Left lobe of liver (tissue), 2 donors: ENCODE measurements around the gene ZNF691. TPM values are rescaled to one million over a fixed set of nuclear protein-coding genes. Genes with fewer than 3 reads are reported as not detected.
"Not testable (repeated sequence)": the region's sequence is repeated elsewhere in the genome, so short reads cannot be mapped to it uniquely, and the experiment has no call there.

Experiments
- ATAC-seq: fragments of 200-7000 bp; cut with Tn5 transposase; one replicate; pipeline ENCODE4 v1.9.1; 2020; ENCODE audit warnings: mild to moderate bottlenecking, moderate library complexity
- DNase-seq: peaks from one replicate; pipeline ENCODE4 v3.0.0-alpha.2; 2020; ENCODE audit warnings: low spot score
- total RNA-seq: library from RNA; stranded (reverse); gene quantifications from one replicate; pipeline ENCODE4 v1.2.1, GENCODE V29; 2021
- donor health status: DM: no; HTN: no; CAD: no; lungs with moderate emphysema.
- donor health status: DM: no; HTN: yes; CAD: no.

The ZNF691 gene
- total RNA-seq, 1 donor from 2014 or later: 6.8 TPM

DNA sequence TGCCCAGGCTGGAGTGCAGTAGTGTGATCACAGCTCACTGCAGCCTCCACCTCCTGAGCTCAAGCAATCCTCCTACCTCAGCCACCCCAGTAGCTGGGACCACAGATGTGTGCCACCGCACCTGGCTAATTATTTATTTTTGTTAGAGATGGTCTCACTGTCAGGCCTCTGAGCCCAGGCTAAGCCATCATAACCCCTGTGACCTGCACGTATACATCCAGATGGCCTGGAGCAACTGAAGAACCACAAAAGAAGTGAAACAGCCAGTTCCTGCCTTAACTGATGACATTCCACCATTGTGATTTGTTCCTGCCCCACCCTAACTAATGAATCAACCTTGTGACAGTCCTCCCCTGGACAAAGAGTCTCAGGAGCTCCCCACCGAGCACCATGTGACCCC, 10.1 kb downstream of the ZNF691 start:
- ATAC-seq, DNase-seq: not testable (repeated sequence)

DNA sequence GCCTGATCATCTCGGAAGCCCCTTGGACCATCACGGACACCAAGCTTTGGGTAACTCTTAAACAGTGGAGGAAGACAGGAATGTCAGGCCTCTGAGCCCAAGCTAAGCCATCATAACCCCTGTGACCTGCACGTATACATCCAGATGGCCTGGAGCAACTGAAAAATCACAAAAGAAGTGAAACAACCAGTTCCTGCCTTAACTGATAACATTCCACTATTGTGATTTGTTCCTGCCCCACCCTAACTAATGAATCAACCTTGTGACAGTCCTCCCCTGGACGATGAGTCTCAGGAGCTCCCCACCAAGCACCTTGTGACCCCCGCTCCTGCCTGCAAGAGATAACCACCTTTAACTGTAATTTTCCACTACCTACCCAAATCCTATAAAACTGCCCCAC, 13.0 kb downstream of the ZNF691 start:
- not testable (repeated sequence) for DNase-seq, ATAC-seq

DNA sequence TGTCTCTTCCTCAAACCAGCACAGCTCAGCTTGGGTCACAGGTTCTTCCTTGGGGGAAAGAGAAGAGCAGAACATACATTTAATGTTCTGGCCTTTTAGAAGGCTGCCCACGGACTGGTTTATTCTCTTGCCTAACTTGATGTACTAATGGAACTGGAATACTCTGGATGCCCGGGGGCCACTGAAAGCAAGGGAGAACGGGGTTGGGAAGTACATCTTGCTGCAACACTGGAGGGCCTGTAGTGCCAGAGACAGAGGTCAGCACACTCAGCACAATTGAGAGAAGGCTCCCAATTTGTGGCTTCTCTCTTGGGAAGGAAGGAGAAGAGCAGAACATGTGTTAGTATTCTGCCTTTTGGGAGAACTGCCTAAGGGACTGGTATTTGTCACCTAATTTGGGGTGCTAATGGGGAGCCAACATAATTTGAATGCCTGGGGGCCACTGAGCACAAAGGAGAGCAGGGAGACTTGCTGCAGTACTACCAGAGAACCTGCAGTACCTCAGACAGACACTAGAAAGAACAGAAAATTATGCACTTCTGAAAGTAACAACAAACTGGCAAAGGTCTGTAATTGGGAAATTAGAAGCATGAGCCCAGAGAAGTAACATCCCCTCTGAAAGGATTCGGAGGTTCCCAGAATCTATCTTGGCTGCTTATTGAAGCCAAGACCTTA, 14.1 kb downstream of the ZNF691 start:
- ATAC-seq (no peak), DNase-seq (no peak)

DNA sequence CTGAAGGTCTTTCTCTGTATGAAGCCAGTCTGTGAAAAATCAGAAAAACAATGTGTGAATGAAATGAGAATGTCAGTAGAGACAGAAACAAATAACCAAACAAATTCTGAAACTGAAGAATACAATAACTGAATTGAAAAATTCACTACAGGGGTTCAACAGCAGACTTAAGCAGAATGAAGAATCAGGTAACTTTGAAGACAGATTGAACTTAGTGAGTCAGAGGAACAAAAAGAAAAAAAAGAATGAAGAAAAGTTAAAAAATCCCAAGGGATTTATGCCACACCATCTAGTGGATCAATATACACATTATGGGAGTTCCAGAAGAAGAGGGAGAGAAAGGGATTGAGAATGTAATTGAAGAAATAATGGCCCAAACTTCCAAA, 14.6 kb downstream of the ZNF691 start:
- DNase-seq (no peak), ATAC-seq (no peak)

DNA sequence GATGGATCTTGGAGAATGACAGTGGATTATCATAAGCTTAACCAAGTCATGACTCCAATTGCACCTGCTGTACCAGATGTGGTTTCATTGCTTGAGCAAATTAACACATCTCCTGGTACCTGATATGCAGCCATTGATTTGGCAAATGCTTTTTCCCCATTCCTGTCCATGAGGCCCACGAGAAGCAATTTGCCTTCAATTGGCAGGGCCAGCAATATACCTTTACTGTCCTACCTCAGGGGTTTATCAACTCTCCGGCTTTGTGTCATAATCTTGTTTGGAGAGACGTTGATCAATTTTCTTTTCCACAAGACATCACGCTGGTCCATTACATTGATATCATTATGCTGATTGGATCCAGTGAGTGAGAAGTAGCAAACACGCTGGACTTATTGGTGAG, 20.1 kb downstream of the ZNF691 start:
- ATAC-seq: no peak
- no peak for DNase-seq

DNA sequence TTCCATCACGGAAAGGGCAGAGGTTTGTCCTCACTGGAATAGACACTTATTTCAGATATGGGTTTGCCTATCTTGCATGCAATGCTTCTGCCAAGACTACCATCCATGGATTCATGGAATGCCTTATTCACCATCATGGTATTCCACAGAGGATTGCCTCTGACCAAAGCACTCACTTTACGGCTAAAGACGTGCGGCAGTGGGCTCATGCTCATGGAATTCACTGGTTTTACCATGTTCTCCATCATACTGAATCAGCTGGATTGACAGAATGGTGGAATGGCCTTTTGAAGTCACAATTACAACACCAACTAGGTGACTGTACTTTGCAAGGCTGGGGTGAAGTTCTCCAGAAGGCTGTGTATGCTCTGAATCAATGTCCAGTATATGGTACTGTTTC, 22.1 kb downstream of the ZNF691 start:
- not testable (repeated sequence) for ATAC-seq, DNase-seq

DNA sequence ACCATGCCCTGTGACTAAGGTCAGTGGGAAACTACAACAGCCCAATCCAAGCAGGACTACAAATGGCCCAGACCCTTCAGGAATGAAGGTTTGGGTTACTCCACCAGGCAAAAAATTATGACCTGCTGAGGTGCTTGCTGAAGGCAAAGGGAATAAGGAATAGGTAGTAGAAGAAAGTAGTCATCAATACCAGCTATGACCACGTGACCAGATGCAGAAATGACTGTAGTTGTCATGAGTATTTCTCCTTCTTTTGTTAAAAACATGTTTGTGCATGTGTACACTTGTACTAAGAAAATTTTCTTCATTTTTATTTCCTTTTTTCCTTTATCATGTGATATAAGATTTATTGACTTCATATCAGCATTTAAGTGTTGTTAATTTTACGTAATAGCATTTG, 22.8 kb downstream of the ZNF691 start:
- DNase-seq, ATAC-seq: not testable (repeated sequence)

DNA sequence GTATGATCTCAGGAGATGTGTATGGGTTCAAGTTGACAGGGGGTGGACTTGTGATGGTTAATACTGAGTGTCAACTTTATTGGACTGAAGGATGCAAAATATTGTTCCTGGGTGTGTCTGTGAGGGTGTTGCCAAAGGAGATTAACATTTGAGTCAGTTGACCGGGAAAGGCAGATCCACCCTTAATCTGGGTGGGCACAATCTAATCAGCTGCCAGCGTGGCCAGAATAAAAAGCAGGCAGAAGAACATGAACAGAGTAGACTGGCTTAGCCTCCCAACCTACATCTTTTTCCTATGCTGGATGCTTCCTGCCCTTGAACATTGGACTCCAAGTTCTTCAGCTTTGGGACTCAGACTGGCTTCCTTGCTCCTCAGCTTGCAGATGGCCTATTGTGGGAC, 23.3 kb downstream of the ZNF691 start:
- ATAC-seq, DNase-seq: not testable (repeated sequence)

DNA sequence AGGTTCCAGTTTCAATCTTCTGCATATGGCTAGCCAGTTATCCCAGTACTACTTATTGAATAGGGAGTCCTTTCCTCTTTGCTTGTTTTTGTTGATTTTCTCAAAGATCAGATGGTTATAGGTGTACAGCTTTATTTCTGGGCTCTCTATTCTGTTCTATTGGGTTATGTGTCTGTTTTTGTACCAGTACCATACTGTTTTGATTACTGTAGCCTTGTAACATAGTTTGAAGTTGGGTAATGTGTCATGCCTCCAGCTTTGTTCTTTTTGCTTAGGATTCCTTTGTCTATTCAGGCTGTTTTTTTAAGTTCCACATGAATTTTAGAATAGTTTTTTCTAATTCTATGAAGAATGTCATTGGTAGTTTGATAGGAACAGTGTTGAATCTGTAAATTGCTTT, 26.7 kb downstream of the ZNF691 start:
- ATAC-seq, DNase-seq: not testable (repeated sequence)

DNA sequence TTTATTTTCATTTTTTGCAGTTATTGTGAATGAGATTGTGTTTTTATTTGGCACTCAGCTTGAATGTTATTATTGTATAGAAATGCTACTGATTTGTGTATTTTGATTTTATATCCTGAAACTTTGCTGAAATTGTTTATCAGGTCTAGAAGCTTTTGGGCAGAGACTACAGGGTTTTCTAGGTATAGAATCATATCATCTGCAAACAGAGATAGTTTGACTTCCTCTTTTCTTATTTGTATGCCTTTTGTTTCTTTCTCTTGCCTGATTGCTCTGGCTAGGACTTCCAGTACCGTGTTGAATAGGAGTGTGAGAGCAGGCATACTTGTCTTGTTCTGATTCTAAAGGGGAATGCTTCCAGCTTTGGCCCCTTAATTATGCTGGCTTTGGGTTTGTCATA, 27.3 kb downstream of the ZNF691 start:
- ATAC-seq (no peak), DNase-seq (no peak)

DNA sequence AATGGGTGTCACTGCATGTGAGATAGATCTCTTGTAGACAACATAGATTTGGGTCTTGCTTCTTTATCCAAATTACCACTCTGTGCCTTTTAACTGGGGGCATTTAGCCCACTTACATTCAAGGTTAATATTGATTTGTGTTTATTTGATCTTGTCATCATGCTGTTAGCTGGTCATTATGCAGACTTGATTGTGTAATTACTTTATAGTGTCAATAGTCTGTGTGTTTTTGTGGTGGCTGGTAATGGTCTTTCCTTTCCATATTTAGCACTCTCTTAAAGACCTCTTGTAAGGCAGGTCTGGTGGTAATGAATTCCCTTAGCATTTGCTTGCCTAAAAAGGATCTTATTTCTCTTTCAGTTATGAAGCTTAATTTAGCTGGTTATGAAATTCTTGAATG, 29.6 kb downstream of the ZNF691 start:
- no peak for DNase-seq
- ATAC-seq: peak; percentile 34

DNA sequence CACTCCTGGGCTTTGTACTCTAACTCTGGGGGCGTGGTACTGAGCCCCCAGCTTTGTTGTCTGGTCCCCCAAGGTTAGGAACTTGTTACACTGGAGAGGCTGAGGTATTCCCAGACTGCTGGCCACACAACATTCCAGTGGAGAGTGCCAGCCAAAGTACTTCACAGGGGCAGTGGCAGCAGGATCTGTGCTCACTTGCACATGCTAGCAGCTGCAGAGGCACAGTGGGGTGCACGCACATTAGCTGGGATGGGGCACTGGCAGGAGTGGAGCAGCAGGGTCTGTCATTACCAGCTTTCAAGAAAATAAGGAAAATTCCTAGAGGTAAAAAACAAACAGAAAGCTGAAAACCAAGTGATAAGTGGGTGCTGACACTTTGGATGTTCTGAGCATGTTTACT, 31.0 kb downstream of the ZNF691 start:
- DNase-seq (no peak), ATAC-seq (no peak)

DNA sequence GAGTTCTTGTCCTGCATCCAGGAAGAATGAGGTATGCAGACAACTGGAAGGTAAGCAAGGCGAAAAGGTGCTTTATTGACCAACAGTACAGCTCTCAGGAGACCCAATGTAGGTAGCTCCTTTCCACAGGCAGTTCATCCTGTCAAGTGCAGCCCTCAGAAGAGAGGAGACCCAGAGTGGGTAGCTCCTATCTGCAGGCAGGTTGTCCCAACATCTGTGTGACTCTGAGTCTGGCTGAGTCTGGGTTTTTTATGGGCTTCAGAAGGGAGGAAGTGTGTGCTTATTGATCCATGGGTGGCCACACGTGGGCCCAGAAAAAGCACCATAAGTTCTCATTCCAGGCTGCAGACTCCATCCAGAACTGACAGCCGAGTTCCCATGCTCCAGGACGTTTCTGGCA, 34.0 kb downstream of the ZNF691 start:
- DNase-seq: no peak
- ATAC-seq: no peak

DNA sequence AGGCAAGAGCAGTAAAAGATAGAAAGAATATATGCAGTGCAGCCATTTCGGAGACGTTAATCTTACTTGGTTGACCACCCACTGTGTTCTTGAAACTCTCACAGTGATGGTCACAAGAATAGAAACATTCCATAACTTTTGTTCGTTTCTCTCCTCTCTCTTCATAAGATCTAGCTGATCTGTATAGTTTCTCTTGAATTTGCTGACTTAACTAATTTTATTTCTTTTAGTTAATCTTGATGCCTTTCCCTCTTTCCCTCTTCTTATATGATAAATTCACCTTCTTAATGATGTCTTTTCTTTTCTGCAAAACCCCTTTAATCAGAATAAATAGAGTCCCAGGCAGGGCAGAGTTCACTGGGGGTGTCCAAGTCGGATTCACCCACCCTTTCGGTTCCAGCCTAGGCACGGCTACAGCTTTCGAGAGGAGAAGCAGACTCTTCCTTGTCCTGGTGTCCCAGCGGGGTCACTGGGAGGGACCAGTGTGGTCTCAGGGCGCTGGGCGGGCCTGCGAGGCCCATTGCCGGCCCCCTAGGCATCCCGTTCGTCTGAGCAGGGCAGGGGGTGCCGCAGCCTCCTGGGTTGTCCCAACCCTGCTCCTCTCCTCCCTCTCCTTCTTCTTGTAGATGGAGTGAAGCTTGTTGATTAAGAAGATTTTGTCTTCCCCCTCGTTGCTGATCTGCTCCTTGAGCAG, 39.8 kb downstream of the ZNF691 start:
- ATAC-seq (no peak), DNase-seq (no peak)

DNA sequence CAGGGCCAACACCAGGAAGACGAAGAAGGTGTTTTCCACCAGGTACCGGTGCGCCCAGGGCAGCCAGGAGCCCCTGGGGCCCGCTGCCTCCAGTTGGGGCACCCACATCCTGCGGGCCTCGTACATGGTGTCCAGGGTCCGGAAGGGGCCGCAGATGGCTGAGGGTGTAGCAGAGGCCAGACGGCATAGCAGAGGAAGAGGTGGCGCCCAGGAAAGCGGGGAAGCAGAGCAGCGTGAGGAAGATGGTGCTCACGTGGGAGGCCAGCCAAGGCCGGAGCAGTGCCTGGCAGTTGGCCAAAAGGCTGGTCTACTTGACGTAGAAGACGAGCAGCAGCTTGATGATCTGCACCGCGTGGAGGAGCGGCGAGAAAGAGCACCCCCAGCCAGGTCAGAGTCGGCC, 40.4 kb downstream of the ZNF691 start:
- DNase-seq: no peak
- ATAC-seq: no peak

DNA sequence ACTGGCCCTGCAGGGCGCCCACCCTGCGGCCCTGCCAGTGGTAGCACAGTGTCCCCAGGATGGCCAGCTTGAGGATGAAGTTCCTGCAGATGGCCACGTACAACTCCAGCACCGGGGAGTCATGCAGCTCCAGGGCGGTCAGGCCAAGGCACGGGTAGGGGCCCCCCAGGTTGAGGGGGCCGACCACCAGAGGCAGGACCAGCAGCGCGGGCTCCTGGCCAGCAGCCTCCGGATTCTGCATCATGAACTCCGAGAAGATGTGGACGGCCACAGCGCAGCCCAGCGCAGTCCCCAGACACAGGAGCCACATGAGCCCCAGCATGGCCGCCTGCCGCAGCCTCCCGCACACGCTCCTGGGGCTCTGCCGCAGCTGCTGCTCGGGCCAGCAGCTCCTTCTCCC, 41.0 kb downstream of the ZNF691 start:
- ATAC-seq (no peak), DNase-seq (no peak)

DNA sequence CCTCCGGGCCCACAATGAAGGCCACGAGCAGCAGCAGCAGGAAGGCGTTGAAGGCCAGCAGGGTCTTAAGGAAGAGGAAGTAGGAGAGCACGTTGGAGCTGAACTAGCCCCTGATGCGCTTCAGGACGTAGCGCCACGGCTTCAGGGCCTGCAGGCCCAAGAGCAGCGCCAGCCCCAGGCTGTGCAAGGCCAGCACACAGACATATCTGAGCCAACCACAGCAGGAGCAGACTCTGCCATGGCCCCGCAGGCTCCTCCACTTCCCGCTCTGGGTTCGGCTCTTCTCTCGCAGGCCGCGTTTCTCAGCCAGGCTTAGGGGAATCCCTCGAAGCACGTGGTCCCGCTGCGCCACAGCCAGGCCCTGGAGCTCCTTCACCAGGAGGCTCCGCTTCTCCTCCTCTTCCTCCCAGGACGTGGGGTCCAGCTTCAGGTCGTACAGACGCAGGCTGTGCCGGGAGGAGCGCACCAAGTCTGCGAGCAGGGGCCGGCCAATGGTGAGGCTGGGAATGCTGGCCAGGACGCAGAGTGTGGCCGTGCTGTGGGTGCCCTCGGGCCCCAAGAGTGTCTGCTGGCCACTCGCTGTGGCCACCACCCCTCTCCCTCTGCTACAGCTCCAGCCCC, 41.7 kb downstream of the ZNF691 start:
- ATAC-seq (no peak), DNase-seq (no peak)

DNA sequence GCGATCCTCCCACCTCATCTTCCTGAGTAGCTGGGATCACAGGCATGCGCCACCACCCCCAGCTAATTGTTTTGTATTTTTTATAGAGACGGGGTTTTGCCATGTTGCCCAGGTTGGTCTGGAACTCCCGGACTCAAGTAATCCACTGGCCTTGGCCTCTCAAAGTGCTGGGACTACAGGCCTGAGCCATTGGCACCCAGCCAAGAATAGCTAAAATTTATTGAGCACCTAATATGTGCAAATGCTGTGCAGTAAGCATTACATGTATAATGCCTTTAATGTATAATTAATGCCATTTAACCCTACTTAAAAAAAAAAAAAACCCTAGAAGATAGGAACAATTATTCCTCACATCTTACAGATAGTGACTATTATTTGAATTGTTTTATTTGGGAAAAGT, 42.9 kb downstream of the ZNF691 start:
- DNase-seq: no peak
- no peak for ATAC-seq

DNA sequence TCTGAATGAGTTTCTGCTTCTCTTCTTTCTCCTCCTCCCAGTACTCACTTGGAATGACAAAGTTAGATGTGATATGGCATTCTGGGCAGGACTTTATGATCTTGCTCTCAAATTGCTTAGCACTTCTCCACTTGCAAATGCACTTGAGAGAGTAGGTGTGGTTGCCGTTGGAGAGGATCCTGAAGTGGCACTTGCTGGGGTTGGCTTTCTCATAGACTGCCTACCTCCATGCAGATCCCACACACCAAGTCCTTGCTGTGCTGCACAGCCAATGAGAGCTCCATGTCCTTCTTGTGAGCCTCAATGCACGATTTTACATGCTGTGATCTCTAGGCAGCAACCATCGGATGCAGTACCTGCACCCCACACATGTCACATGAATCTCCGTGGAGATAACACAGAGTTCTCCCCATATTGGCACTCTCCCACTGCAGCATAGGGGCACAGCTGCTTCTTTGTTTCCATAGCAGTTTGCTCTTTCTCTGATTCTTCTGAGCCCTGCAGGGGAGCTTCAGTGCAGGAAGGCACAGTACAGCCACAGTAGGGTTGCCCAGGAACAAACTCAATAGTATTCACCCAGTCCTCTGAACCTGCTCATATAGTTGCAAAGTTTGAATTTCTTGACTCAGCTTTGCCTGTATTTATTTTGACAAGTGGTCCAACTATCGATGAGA, 45.2 kb downstream of the ZNF691 start:
- no peak for ATAC-seq

DNA sequence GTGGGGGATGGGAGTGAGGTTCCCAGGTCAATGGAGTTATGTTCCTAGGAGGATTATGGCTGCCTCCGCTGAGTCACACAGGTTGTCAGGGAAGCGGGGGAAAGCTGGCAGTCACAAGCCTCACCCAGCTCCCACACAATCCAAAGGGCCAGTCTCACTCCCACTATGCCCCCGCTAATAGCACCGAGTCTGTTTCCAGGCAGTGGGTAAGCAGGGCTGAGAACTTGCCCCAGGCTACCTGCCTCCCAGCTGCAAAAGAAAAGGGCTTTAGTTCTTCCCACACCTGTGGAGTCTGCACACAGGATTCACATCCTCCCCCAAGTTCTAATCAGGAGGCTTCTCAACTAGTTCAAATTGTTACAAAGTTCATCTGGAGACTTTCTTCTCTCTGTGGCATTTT, 53.5 kb downstream of the ZNF691 start:
- ATAC-seq, DNase-seq: not testable (repeated sequence)

More for the DNA sequence above, 45.2 kb downstream of the ZNF691 start:
- DNase-seq: no peak
